ENCODE results near the gene HNF4A. TPM values are rescaled to one million over a fixed set of nuclear protein-coding genes. Genes with fewer than 3 reads are reported as not detected.

HNF4A gene
- total RNA-seq, 1 donor = not detected

GRCh38 chr20:44356353-44356723, 839 bp downstream of the HNF4A start:
- TF ChIP-seq, protein P1, sequence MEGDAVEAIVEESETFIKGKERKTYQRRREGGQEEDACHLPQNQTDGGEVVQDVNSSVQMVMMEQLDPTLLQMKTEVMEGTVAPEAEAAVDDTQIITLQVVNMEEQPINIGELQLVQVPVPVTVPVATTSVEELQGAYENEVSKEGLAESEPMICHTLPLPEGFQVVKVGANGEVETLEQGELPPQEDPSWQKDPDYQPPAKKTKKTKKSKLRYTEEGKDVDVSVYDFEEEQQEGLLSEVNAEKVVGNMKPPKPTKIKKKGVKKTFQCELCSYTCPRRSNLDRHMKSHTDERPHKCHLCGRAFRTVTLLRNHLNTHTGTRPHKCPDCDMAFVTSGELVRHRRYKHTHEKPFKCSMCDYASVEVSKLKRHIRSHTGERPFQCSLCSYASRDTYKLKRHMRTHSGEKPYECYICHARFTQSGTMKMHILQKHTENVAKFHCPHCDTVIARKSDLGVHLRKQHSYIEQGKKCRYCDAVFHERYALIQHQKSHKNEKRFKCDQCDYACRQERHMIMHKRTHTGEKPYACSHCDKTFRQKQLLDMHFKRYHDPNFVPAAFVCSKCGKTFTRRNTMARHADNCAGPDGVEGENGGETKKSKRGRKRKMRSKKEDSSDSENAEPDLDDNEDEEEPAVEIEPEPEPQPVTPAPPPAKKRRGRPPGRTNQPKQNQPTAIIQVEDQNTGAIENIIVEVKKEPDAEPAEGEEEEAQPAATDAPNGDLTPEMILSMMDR (IDR thresholded peaks at IDR 0.05; ENCODE audit: insufficient read depth, low read length) = no peak
- DNase-seq (ENCODE audit: low read depth) = no peak
- H3K4me3 ChIP-seq (ENCODE audit: low read depth, low read length) = no peak overlapping the region

DNA sequence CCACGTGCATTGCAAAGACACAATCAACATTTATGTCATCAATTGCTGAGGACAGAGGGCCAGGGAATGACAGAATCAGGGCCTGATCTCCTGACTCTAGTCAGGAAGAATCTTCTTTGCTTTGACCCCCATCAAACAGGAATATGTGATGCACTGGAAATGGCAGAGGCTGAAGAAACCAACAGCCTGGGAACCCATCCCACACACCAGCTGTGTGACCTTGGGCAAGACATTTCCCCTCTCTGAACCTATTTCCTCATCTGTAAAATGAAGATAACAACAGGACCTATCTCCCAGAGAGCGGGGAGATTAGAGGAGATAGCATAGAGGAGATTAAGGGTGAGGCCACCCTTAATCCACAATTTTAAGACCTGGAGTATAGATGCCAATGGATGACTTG, 1.5 kb downstream of the HNF4A start:
- no peak for DNase-seq (ENCODE audit: low read depth)
- TF ChIP-seq, protein P1 (IDR thresholded peaks at IDR 0.05; ENCODE audit: insufficient read depth, low read length) = no peak
- H3K4me3 ChIP-seq (ENCODE audit: low read depth, low read length) = no peak overlapping the region

DNA sequence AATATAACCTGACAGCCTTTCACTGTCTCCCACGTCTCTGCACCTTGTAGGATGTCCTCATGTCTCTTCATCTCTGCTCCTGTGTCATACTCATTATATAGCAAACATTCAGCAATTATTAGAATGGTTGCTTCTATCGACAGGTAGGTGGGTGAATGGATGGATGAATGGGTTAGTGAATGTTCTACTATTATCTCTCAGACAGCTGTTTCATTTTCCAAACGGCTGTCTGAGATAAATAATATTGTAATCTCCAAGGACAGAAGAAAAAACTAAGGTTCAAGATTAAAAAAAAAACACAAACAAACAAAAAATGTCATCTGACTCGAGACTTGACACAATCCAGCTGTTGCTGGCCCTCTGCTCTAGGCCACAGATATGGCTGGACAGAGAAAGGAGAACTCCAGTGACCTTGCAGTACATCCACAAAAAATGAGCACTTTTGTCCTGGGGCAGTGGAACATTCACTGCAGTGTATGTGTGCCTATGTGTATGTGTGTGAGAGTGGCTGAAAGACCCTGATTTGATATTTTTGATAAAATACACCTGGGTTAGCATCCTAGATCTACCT, 2.1 kb downstream of the HNF4A start:
- TF ChIP-seq, protein P1 (IDR thresholded peaks at IDR 0.05; ENCODE audit: insufficient read depth, low read length) = no peak
- no peak overlapping the region for H3K4me3 ChIP-seq (ENCODE audit: low read depth, low read length)
- DNase-seq (ENCODE audit: low read depth) = peak; percentile 1

GRCh38 chr20:44358776-44359175, 3.3 kb downstream of the HNF4A start:
- no peak overlapping the region for H3K4me3 ChIP-seq (ENCODE audit: low read depth, low read length)
- TF ChIP-seq, protein P1 (IDR thresholded peaks at IDR 0.05; ENCODE audit: insufficient read depth, low read length) = no peak
- DNase-seq (ENCODE audit: low read depth) = no peak

DNA sequence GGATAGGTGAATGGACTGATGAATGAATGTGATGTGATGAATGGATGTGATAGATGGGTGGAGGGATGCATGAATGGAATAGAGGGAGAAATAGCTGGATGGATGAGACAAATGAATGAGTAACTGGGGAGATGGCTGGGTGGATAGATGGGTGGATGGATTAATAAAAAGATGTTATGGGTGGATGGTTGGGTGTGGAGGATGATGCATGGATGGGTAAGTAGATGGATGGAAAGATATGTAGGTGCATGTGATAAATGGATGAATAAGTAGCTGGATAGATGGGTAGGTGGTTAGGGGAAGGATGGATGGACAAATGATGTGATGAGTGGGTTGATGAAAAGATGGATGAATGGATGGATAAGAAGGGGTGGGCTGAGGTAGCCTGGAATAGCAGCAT, 4.7 kb downstream of the HNF4A start:
- TF ChIP-seq, protein P1 (IDR thresholded peaks at IDR 0.05; ENCODE audit: insufficient read depth, low read length) = no peak
- H3K4me3 ChIP-seq (ENCODE audit: low read depth, low read length) = no peak overlapping the region
- no peak for DNase-seq (ENCODE audit: low read depth)

DNA sequence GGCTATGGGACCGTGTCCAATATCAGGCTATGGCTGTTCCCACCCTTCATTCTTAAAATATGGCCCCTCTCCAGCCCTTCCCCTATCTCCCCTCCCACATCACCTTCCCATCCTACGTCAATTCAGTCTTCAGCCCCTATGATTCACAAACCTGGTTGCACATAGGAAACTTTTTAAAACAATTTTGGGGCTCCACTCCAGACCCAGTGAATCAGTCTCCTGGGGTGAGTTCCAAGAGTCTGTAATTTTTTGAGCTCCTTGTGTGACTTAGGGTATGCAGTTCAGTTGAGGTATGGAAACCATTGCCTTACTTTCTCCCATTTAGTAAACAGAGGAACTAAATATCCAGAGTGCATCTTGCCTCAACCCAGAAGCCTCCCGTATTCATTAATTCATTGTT, 5.5 kb downstream of the HNF4A start:
- H3K4me3 ChIP-seq (ENCODE audit: low read depth, low read length) = no peak overlapping the region
- peak; percentile 33 for DNase-seq (ENCODE audit: low read depth)
- TF ChIP-seq, protein P1 (IDR thresholded peaks at IDR 0.05; ENCODE audit: insufficient read depth, low read length) = no peak

GRCh38 chr20:44362466-44362940, 7.0 kb downstream of the HNF4A start:
- no peak for DNase-seq (ENCODE audit: low read depth)
- no peak overlapping the region for H3K4me3 ChIP-seq (ENCODE audit: low read depth, low read length)
- TF ChIP-seq, protein P1 (IDR thresholded peaks at IDR 0.05; ENCODE audit: insufficient read depth, low read length) = no peak
